A549 (cell line): ENCODE data around the gene TUB. TPM values are rescaled to one million over a fixed set of nuclear protein-coding genes. Genes with fewer than 3 reads are reported as not detected.

Source experiments
- ATAC-seq, 2 experiments: fragments of 200-7000 bp in 1 of 2; fragments of >200 bp in 1 of 2; cut with Nextera tagmentation in 1 of 2; cut with Tn5 transposase in 1 of 2; 3 replicates each; pipeline versions ENCODE4 v1.8.0 to v1.9.1; 2018 to 2020; ENCODE audit warnings: mild to moderate bottlenecking in 1 of 2, moderate library complexity in 1 of 2
- CTCF ChIA-PET: fragments of 300-600 bp; sonication (Branson Sonifier 250); formaldehyde crosslinking; extraction: SDS; loops from one replicate; lab custom pipeline; 2021; ENCODE audit warnings: antibody characterized with exemption, inconsistent platforms; lab: Yijun Ruan, JAX
- POLR2A ChIA-PET: fragments of 350-600 bp; formaldehyde crosslinking; extraction: SDS; loops from one replicate; lab custom pipeline; 2021; ENCODE audit warnings: antibody characterized with exemption, inconsistent platforms; lab: Yijun Ruan, JAX
- DNase-seq, 2 experiments: peaks; one replicate each; pipeline versions ENCODE4 v3.0.0 to v3.0.0-alpha.2; 2011 to 2016; ENCODE audit warnings: low read depth in 1 of 2, low spot score in 1 of 2
- FAIRE-seq: peaks from 2 replicates; lab custom pipeline; 2011; peaks lifted over from hg19 to GRCh38; lab: Jason Lieb, UNC
- H3K27ac ChIP-seq, 2 experiments: fragments of >200 bp; sonication (Bioruptor Twin); formaldehyde crosslinking; 3 replicates each; pipeline ENCODE4 v1.5.1; 2016 to 2017
- H3K4me1 ChIP-seq: fragments of >200 bp; sonication (Bioruptor Twin); formaldehyde crosslinking; 3 replicates; pipeline ENCODE4 v1.6.1; 2016
- H3K4me2 ChIP-seq: fragments of >200 bp; sonication (Bioruptor Twin); formaldehyde crosslinking; 3 replicates; pipeline ENCODE4 v1.6.1; 2016
- H3K4me3 ChIP-seq: fragments of >200 bp; sonication (Bioruptor Twin); formaldehyde crosslinking; 3 replicates; pipeline ENCODE4 v1.5.1; 2016
- H3K9me3 ChIP-seq: fragments of >200 bp; sonication (Bioruptor Twin); formaldehyde crosslinking; 3 replicates; pipeline ENCODE4 v1.6.1; 2016
- CBX2 ChIP-seq: fragments of 200-600 bp; sonication (generic); IDR thresholded peaks from 2 replicates; pipeline ENCODE4 v1.6.1; 2016; ENCODE audit warnings: low read depth, mild to moderate bottlenecking, borderline replicate concordance
- CBX8 ChIP-seq: fragments of 200-600 bp; sonication (generic); IDR thresholded peaks from 2 replicates; pipeline ENCODE4 v1.6.1; 2016
- EHMT2 ChIP-seq: fragments of 200-600 bp; sonication (generic); IDR thresholded peaks from 2 replicates; pipeline ENCODE4 v1.6.1; 2016; ENCODE audit warnings: antibody characterized with exemption, low read depth, mild to moderate bottlenecking, moderate library complexity
- FOSL2 ChIP-seq, 2 experiments: fragments of 450-650 bp in 1 of 2; fragments of >200 bp in 1 of 2; sonication (Bioruptor Twin) in 1 of 2; formaldehyde crosslinking; IDR thresholded peaks; 2 replicates each; pipeline versions ENCODE4 v1.5.0 to v1.6.1; 2016 to 2020; ENCODE audit warnings: mild to moderate bottlenecking in 1 of 2, moderate library complexity in 1 of 2
- GATA3 ChIP-seq: IDR thresholded peaks from 2 replicates; pipeline ENCODE4 v1.6.1; 2012; ENCODE audit warnings: borderline replicate concordance
- HEYL ChIP-seq: fragments of 250-450 bp; sonication (Bioruptor Pico); IDR thresholded peaks from 2 replicates; pipeline ENCODE4 v1.8.0; 2021; ENCODE audit warnings: mild to moderate bottlenecking, moderate library complexity
- HOXA7 ChIP-seq: fragments of 250-450 bp; sonication (Bioruptor Pico); IDR thresholded peaks from 2 replicates; pipeline ENCODE4 v1.5.0; 2020; ENCODE audit warnings: mild to moderate bottlenecking, moderate library complexity
- HOXB13 ChIP-seq: fragments of 250-450 bp; sonication (Bioruptor Pico); IDR thresholded peaks from 2 replicates; pipeline ENCODE4 v1.5.0; 2020; ENCODE audit warnings: low read depth, mild to moderate bottlenecking, moderate library complexity
- MAZ ChIP-seq: fragments of 150-350 bp; IDR thresholded peaks from 2 replicates; pipeline ENCODE4 v1.6.1; 2014; ENCODE audit warnings: antibody characterized with exemption, low read depth, low read length, borderline replicate concordance
- MYC ChIP-seq: IDR thresholded peaks from 2 replicates; pipeline ENCODE4 v1.6.1; 2012; ENCODE audit warnings: mild to moderate bottlenecking, inconsistent platforms, low read length, improper control_type of control experiment, borderline replicate concordance
- PHF8 ChIP-seq: fragments of 200-600 bp; sonication (generic); IDR thresholded peaks from 2 replicates; pipeline ENCODE4 v1.6.1; 2016; ENCODE audit warnings: low read depth, mild to moderate bottlenecking, antibody characterized with exemption, moderate library complexity, borderline replicate concordance
- POLR2AphosphoS2 ChIP-seq: conservative IDR thresholded peaks from 2 replicates; pipeline ENCODE4 v1.6.1; 2012; ENCODE audit warnings: low read length, improper control_type of control experiment, inconsistent platforms
- RCOR1 ChIP-seq: fragments of 150-350 bp; IDR thresholded peaks from 2 replicates; pipeline ENCODE4 v1.6.1; 2014; ENCODE audit warnings: antibody characterized with exemption, low read length, low read depth
- RFX5 ChIP-seq: fragments of 450-650 bp; IDR thresholded peaks from 2 replicates; pipeline ENCODE4 v1.7.1; 2014; ENCODE audit warnings: antibody characterized with exemption, mild to moderate bottlenecking, moderate library complexity
- SMC3 ChIP-seq: fragments of >200 bp; sonication (Bioruptor Twin); formaldehyde crosslinking; IDR thresholded peaks from 3 replicates; pipeline ENCODE4 v1.6.1; 2018; ENCODE audit warnings: inconsistent platforms
- TP53 ChIP-seq: fragments of 250-450 bp; sonication (Bioruptor Pico); IDR thresholded peaks from 2 replicates; pipeline ENCODE4 v1.5.0; 2021; ENCODE audit warnings: mild to moderate bottlenecking, moderate library complexity
- ZFP36 ChIP-seq: fragments of 450-650 bp; IDR thresholded peaks from 2 replicates; pipeline ENCODE4 v1.6.1; 2014; ENCODE audit warnings: borderline replicate concordance; ENCODE audit not compliant: partially characterized antibody
- ZNF302 ChIP-seq: fragments of 250-450 bp; sonication (Bioruptor Pico); IDR thresholded peaks from 2 replicates; pipeline ENCODE4 v1.9.0; 2021; ENCODE audit warnings: inconsistent platforms, mild to moderate bottlenecking, moderate library complexity
- WGBS: methylation state at CpG from one replicate; pipeline ENCODE4 v1.1.6; 2017; ENCODE audit errors: missing lambda C conversion rate; 5-methylcytosine and 5-hydroxymethylcytosine counted together
- polyA plus RNA-seq, 4 experiments: library from polyadenylated mRNA; depleted of rRNA in 3 of 4; stranded (reverse); fragments of >200 nt; fragmentation: RNase III in 1 of 4; extraction: RNeasy Plus Mini Kit Qiagen cat#74134 plus additional on column Dnase treatment in 1 of 4; gene quantifications; 2 replicates in 3 of 4; 3 replicates in 1 of 4; pipeline ENCODE4 v1.2.3, GENCODE V29; 2011 to 2017
- TF ChIP-seq, protein P1 (sequence below): fragments of 250-450 bp; sonication (Bioruptor Pico); IDR thresholded peaks from 2 replicates; pipeline ENCODE4 v1.5.0; 2021; ENCODE audit warnings: mild to moderate bottlenecking, moderate library complexity, borderline replicate concordance
- TF ChIP-seq, protein P2 (sequence below): IDR thresholded peaks from 2 replicates; pipeline ENCODE4 v1.6.1; 2012
- TF ChIP-seq, protein P3 (sequence below): IDR thresholded peaks from 2 replicates; pipeline ENCODE4 v1.6.1; 2012
- TF ChIP-seq, protein P4 (sequence below): fragments of 450-650 bp; IDR thresholded peaks from 2 replicates; pipeline ENCODE4 v1.6.1; 2014; ENCODE audit warnings: antibody characterized with exemption
- TF ChIP-seq, protein P5 (sequence below): fragments of 250-450 bp; sonication (Bioruptor Pico); IDR thresholded peaks from 2 replicates; pipeline ENCODE4 v1.5.0; 2020; ENCODE audit warnings: low read depth, mild to moderate bottlenecking, moderate library complexity

TUB gene
- polyA plus RNA-seq, 2 of the 4 experiments (the other 2 are of a cell fraction): 11.3 to 13.2 TPM

DNA sequence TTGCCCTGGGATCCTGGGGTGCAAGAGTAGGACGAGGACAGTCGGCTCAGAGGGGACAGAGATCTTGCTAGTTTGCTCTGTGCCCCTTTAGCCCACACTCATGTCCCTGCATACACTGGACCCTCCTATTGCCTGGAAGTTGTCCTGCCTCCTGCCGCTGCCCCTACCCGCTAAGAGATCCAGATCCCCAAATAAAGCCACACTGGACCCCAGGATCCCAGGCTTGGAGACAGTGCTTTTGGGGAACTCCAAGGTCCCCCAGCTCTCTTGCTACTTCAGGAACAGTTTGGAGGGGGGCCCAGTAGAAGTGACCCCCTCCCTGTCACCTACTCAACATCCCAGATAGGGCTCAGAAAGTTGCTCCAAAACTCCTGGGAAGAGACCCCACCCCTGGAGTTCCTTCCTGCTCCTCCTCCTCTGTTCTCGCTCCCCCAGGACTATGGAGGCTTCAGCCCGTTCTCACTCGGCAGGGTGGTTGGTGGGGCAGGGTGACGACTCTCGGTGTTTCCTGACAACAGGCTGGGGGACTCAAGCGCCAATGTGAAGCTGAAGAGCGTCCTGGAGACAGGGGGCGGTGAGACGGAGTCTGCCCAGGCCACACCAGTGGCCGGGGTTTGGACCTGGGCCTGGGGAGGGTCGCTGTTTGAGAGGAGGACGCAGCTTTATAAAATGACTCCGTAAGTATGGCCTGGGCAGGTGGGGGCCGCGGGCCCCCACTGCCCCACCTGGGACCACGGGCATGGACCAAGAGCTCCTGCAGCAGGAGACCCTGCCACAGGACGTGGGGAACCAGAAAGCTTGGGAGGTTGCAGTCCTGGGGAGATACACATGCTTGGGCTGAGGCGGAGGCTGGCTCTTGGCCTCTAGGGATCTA lies 19.2 kb upstream of the TUB start:
- Histone ChIP-seq H3K27ac (no peak overlapping the region), H3K4me3 (no peak overlapping the region), H3K9me3 (no peaks in the 10 kb centered on the region)
- FAIRE-seq (no peak), DNase-seq (no peak), ATAC-seq (no peak)
- 68% methylated on average over 21 of the region's 22 CpGs for WGBS
- TF ChIP-seq, protein P1, sequence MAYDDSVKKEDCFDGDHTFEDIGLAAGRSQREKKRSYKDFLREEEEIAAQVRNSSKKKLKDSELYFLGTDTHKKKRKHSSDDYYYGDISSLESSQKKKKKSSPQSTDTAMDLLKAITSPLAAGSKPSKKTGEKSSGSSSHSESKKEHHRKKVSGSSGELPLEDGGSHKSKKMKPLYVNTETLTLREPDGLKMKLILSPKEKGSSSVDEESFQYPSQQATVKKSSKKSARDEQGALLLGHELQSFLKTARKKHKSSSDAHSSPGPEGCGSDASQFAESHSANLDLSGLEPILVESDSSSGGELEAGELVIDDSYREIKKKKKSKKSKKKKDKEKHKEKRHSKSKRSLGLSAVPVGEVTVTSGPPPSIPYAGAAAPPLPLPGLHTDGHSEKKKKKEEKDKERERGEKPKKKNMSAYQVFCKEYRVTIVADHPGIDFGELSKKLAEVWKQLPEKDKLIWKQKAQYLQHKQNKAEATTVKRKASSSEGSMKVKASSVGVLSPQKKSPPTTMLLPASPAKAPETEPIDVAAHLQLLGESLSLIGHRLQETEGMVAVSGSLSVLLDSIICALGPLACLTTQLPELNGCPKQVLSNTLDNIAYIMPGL: no peak
- no peak for TF ChIP-seq SMC3
- no peak for TF ChIP-seq PHF8
- no peak for TF ChIP-seq HOXA7
- TF ChIP-seq, protein P2, sequence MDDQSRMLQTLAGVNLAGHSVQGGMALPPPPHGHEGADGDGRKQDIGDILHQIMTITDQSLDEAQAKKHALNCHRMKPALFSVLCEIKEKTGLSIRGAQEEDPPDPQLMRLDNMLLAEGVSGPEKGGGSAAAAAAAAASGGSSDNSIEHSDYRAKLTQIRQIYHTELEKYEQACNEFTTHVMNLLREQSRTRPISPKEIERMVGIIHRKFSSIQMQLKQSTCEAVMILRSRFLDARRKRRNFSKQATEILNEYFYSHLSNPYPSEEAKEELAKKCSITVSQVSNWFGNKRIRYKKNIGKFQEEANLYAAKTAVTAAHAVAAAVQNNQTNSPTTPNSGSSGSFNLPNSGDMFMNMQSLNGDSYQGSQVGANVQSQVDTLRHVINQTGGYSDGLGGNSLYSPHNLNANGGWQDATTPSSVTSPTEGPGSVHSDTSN: no peak
- no peak for TF ChIP-seq GATA3
- TF ChIP-seq, all 56 proteins: peak for 0
- Histone ChIP-seq H3K4me1 (no peaks in the 10 kb centered on the region), H3K4me2 (no peak overlapping the region)
- ChIA-PET CTCF (interaction anchor here (0.6 to 9.8 kb wide), 4 partner anchors 27 to 246 kb away, joined by 3 to 57 read pairs (median 4); partner anchors contain the start of gene EIF3F), POLR2A (no interaction called here)

DNA sequence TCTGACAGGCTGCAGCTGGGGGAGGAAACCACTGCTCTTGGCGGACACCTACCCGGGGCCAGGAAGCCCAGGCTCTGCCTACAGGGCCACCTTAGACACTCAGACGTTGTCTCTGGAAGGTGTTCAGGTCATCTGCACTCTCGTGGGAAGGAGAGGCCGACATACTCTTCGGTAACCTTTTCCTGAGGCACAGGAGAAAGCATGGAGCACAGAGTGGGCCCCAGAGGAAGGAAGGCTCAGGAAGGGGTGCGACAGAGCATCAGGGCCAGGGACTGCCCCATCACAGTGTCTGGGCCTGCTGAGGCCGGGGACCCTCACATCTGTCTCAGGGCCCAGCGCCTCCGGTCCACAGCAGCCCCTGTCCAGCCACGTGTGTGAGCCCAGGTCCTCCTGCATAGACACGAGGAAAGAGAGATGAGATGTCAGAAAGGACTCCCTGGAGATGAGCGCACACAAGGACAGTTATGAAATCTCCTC lies 18.2 kb upstream of the TUB start:
- TF ChIP-seq HEYL (CRISPR knock-in tag) (no peak), POLR2AphosphoS2 (no peak), MYC (no peak), FOSL2 (IDR thresholded peaks at IDR 0.05) (no peak), FOSL2 (CRISPR knock-in tag; IDR thresholded peaks at IDR 0.05) (no peak), RCOR1 (no peak), TP53 (CRISPR knock-in tag) (no peak)
- TF ChIP-seq, protein P3, sequence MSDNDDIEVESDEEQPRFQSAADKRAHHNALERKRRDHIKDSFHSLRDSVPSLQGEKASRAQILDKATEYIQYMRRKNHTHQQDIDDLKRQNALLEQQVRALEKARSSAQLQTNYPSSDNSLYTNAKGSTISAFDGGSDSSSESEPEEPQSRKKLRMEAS: no peak
- TF ChIP-seq, protein P4, sequence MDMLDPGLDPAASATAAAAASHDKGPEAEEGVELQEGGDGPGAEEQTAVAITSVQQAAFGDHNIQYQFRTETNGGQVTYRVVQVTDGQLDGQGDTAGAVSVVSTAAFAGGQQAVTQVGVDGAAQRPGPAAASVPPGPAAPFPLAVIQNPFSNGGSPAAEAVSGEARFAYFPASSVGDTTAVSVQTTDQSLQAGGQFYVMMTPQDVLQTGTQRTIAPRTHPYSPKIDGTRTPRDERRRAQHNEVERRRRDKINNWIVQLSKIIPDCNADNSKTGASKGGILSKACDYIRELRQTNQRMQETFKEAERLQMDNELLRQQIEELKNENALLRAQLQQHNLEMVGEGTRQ: no peak
- Histone ChIP-seq H3K4me2 (no peak overlapping the region), H3K9me3 (no peaks in the 10 kb centered on the region), H3K27ac (no peak overlapping the region), H3K4me1 (no peaks in the 10 kb centered on the region), H3K4me3 (no peak overlapping the region)
- ATAC-seq: no peak
- no peak for DNase-seq
- ChIA-PET CTCF (interaction anchor here (9.8 kb wide), 1 partner anchor 28 kb away, joined by 57 read pairs; no protein-coding TSS in a partner anchor), POLR2A (no interaction called here)
- WGBS: 65% methylated on average over 12 of the region's 13 CpGs
- no peak for FAIRE-seq

DNA sequence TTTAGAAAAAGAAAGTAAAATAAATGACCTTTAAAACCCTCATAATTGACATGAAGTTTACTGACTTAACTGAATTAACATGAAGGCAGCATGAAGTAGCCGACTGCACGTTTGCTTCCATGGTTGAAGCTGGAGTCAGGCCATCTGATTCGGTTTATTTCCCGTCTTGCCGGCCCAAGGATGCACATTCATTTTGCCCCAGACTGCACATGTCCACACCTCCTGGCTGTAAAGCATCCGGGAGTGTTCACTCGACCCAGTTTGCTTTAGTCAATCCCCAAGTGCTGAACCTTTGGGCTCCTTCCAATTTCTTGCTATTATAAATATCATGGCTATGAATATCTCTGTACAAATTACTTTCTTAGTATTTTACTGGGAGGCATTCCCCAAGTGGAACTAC lies 17.7 kb upstream of the TUB start:
- no peak for FAIRE-seq
- ChIA-PET POLR2A (no interaction called here), CTCF (interaction anchor here (0.7 to 9.8 kb wide), 4 partner anchors 9 to 57 kb away, joined by 3 to 57 read pairs (median 6); no protein-coding TSS in a partner anchor)
- no peak for TF ChIP-seq RFX5
- no peak for TF ChIP-seq HOXA7
- no peak for TF ChIP-seq ZFP36
- TF ChIP-seq, protein P1: no peak
- TF ChIP-seq EHMT2: no peak
- TF ChIP-seq, protein P2: no peak
- TF ChIP-seq ZNF302 (CRISPR knock-in tag): no peak
- TF ChIP-seq HOXB13 (CRISPR knock-in tag): no peak
- TF ChIP-seq, protein P5, sequence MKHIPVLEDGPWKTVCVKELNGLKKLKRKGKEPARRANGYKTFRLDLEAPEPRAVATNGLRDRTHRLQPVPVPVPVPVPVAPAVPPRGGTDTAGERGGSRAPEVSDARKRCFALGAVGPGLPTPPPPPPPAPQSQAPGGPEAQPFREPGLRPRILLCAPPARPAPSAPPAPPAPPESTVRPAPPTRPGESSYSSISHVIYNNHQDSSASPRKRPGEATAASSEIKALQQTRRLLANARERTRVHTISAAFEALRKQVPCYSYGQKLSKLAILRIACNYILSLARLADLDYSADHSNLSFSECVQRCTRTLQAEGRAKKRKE (CRISPR knock-in tag): no peak
- no peak for TF ChIP-seq CBX2
- TF ChIP-seq MAZ: no peak
- no peak for TF ChIP-seq CBX8
- TF ChIP-seq TP53 (CRISPR knock-in tag): no peak

More for the DNA sequence above, 17.7 kb upstream of the TUB start:
- DNase-seq: no peak
- no peaks in the 10 kb centered on the region for H3K9me3 ChIP-seq
- H3K4me1 ChIP-seq: peaks cover 2% of the 10 kb centered on the region
- WGBS: 66% methylated on average over 7 of the region's 7 CpGs
- no peak for ATAC-seq
- no peak overlapping the region for H3K27ac ChIP-seq
- H3K4me2 ChIP-seq: no peak overlapping the region
- H3K4me3 ChIP-seq: no peak overlapping the region
